Panc1 (cell line): Measurements from ENCODE around the gene ZBTB7C.

Experiments used
- CTCF ChIP-seq: fragments of 450-650 bp; IDR thresholded peaks from 2 replicates; pipeline ENCODE4 v1.5.1; 2017; ENCODE audit warnings: mild to moderate bottlenecking
- POLR2AphosphoS5 ChIP-seq: IDR thresholded peaks from 2 replicates; pipeline ENCODE4 v1.6.1; 2012; ENCODE audit warnings: mild to moderate bottlenecking, low read depth, low read length, moderate library complexity
- REST ChIP-seq, 2 experiments: IDR thresholded peaks; 2 replicates each; pipeline ENCODE4 v1.6.1; 2011 to 2012; ENCODE audit warnings: low read depth in 2 of 2, control low read depth in 1 of 2, low read length in 1 of 2, mild to moderate bottlenecking in 1 of 2, moderate library complexity in 1 of 2; ENCODE audit not compliant: insufficient read depth in 1 of 2
- SIN3A ChIP-seq: IDR thresholded peaks from 2 replicates; pipeline ENCODE4 v1.6.1; 2012; ENCODE audit warnings: low read depth, mild to moderate bottlenecking, low read length, moderate library complexity, borderline replicate concordance; ENCODE audit not compliant: insufficient read depth
- TCF7L2 ChIP-seq: IDR thresholded peaks from 2 replicates; pipeline ENCODE4 v1.6.1; 2011; ENCODE audit warnings: mild to moderate bottlenecking, low read depth, low read length, inconsistent platforms

- TF ChIP-seq CTCF (no peak), POLR2AphosphoS5 (no peak), TCF7L2 (no peak), REST (IDR thresholded peaks at IDR 0.05; ENCODE audit: insufficient read depth in 1 of 2, low read depth in 2 of 2, low read length in 1 of 2) (no peak), SIN3A (no peak)
Observed at GRCh38 chr18:48066225-48066652, 342.9 kb downstream of the ZBTB7C start.
